Osteoblast (primary cell): ENCODE measurements around the gene TNNI3K. TPM values are rescaled to one million over a fixed set of nuclear protein-coding genes. Genes with fewer than 3 reads are reported as not detected.

ENCODE experiments used
- DNase-seq: peaks from one replicate; pipeline ENCODE4 v3.0.0; 2011; ENCODE audit warnings: low spot score, mixed read lengths; ENCODE audit not compliant: insufficient read length; ENCODE audit errors: missing footprints
- H2AFZ ChIP-seq: 2 replicates; pipeline ENCODE4 v1.6.0; 2011; ENCODE audit warnings: mild to moderate bottlenecking, low read length
- H3K27ac ChIP-seq: 2 replicates; pipeline ENCODE4 v1.5.1; 2011; ENCODE audit warnings: mild to moderate bottlenecking, low read depth, low read length, moderate library complexity
- H3K27me3 ChIP-seq: 2 replicates; pipeline ENCODE4 v1.6.0; 2012; ENCODE audit warnings: mild to moderate bottlenecking, control low read depth, inconsistent platforms, low read length, moderate library complexity; ENCODE audit not compliant: insufficient read depth
- H3K36me3 ChIP-seq: 2 replicates; pipeline ENCODE4 v1.5.1; 2011; ENCODE audit warnings: mild to moderate bottlenecking, low read length, control low read depth, moderate library complexity; ENCODE audit not compliant: insufficient read depth
- H3K4me1 ChIP-seq: 2 replicates; pipeline ENCODE4 v1.5.1; 2011; ENCODE audit warnings: mild to moderate bottlenecking, low read length, control low read depth, moderate library complexity; ENCODE audit not compliant: insufficient read depth
- H3K4me2 ChIP-seq: 2 replicates; pipeline ENCODE4 v1.6.0; 2011; ENCODE audit warnings: mild to moderate bottlenecking, low read length; ENCODE audit not compliant: insufficient read depth
- H3K4me3 ChIP-seq: fragments of 200-600 bp; sonication (generic); 3 replicates; pipeline ENCODE4 v1.5.1; 2012; ENCODE audit warnings: mild to moderate bottlenecking, low read length, inconsistent platforms; ENCODE audit not compliant: insufficient read depth
- H3K79me2 ChIP-seq: 2 replicates; pipeline ENCODE4 v1.6.0; 2012; ENCODE audit warnings: mild to moderate bottlenecking, low read length, control low read depth, inconsistent platforms; ENCODE audit not compliant: insufficient read depth
- H3K9me3 ChIP-seq: 2 replicates; pipeline ENCODE4 v1.5.1; 2011; ENCODE audit warnings: low read depth, low read length, control low read depth
- H4K20me1 ChIP-seq: 2 replicates; pipeline ENCODE4 v1.6.0; 2012; ENCODE audit warnings: mild to moderate bottlenecking, low read length, control low read depth; ENCODE audit not compliant: insufficient read depth
- total RNA-seq: library from RNA; depleted of rRNA; stranded (reverse); fragments of >200 nt; gene quantifications from 2 replicates; pipeline ENCODE4 v1.2.3, GENCODE V29; 2012
- TF ChIP-seq, protein P1 (sequence below): IDR thresholded peaks from 2 replicates; pipeline ENCODE4 v1.5.1; 2011; ENCODE audit warnings: mild to moderate bottlenecking, low read depth, low read length, moderate library complexity; ENCODE audit errors: extremely low read depth

The TNNI3K gene
- total RNA-seq, 1 donor, result 0.72 TPM

- DNase-seq, result no peak
- TF ChIP-seq, protein P1, sequence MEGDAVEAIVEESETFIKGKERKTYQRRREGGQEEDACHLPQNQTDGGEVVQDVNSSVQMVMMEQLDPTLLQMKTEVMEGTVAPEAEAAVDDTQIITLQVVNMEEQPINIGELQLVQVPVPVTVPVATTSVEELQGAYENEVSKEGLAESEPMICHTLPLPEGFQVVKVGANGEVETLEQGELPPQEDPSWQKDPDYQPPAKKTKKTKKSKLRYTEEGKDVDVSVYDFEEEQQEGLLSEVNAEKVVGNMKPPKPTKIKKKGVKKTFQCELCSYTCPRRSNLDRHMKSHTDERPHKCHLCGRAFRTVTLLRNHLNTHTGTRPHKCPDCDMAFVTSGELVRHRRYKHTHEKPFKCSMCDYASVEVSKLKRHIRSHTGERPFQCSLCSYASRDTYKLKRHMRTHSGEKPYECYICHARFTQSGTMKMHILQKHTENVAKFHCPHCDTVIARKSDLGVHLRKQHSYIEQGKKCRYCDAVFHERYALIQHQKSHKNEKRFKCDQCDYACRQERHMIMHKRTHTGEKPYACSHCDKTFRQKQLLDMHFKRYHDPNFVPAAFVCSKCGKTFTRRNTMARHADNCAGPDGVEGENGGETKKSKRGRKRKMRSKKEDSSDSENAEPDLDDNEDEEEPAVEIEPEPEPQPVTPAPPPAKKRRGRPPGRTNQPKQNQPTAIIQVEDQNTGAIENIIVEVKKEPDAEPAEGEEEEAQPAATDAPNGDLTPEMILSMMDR, result no peak
These were observed 12.5 kb upstream of the TNNI3K start for GRCh38 chr1:74222701-74223100.

DNA sequence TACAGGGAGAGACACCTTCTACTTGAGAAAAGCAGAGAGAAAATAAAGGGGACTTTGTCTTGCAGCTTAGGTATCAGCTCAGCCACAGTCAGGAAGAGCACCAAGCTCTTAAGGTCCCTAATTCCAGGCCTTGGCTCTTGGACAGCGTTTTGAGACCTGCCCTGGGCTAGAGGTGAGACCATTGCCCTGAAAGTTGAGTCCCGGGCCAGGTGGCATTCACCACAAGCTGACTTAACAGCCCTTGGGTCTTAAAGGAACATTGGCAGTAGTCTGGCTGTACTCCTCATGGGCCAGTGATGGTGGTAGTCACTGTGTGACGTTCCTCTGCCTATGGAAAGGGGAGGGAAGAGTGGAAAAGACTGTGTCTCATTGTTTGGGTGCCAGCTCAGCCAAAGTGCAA is 11.7 kb upstream of the TNNI3K start:
- Histone ChIP-seq H3K4me3 (no peak overlapping the region), H3K27ac (no peak overlapping the region), H3K4me2 (no peak overlapping the region), H3K79me2 (no peaks in the 10 kb centered on the region), H3K36me3 (no peaks in the 10 kb centered on the region), H2AFZ (no peak overlapping the region), H3K4me1 (no peaks in the 10 kb centered on the region), H3K27me3 (no peaks in the 10 kb centered on the region), H4K20me1 (no peaks in the 10 kb centered on the region), H3K9me3 (no peaks in the 10 kb centered on the region)
- no peak for DNase-seq
- TF ChIP-seq, protein P1, result no peak

More at GRCh38 chr1:74222701-74223100, 12.5 kb upstream of the TNNI3K start:
- Histone ChIP-seq H3K9me3 (no peaks in the 10 kb centered on the region), H3K4me2 (no peak overlapping the region), H3K4me3 (no peak overlapping the region), H3K27me3 (no peaks in the 10 kb centered on the region), H3K27ac (no peak overlapping the region), H3K79me2 (no peaks in the 10 kb centered on the region), H3K36me3 (no peaks in the 10 kb centered on the region), H4K20me1 (no peaks in the 10 kb centered on the region), H2AFZ (no peak overlapping the region), H3K4me1 (no peaks in the 10 kb centered on the region)

GRCh38 chr1:74236440-74236839 is 1.3 kb downstream of the TNNI3K start:
- no peaks in the 10 kb centered on the region for H3K4me1 ChIP-seq
- no peaks in the 10 kb centered on the region for H3K79me2 ChIP-seq
- H3K36me3 ChIP-seq, result no peaks in the 10 kb centered on the region
- H3K27me3 ChIP-seq, result no peaks in the 10 kb centered on the region
- TF ChIP-seq, protein P1, result no peak
- no peaks in the 10 kb centered on the region for H4K20me1 ChIP-seq
- H3K27ac ChIP-seq, result no peak overlapping the region
- no peak overlapping the region for H3K4me3 ChIP-seq
- no peaks in the 10 kb centered on the region for H3K9me3 ChIP-seq
- H2AFZ ChIP-seq, result no peak overlapping the region
- no peak for DNase-seq
- H3K4me2 ChIP-seq, result no peak overlapping the region

DNA sequence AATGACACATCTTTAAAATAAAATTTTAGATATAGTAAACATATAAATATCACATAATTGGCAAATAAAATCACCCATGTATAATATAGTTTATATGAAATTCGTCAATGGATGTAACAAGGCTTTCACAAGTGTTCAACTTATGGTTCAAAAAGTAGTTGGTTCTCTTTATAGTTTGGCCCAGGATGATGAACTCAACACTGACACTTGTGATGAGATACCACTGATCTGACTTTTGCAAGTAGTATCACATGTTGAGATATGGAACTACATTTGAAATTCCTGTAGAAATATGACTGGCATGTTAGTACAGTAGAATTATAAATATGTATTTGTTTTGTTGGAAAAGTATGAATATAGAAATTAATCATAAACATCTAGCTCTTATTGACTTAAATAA is 1.8 kb downstream of the TNNI3K start:
- Histone ChIP-seq H3K4me1 (no peaks in the 10 kb centered on the region), H3K27me3 (no peaks in the 10 kb centered on the region), H3K79me2 (no peaks in the 10 kb centered on the region), H3K9me3 (no peaks in the 10 kb centered on the region), H3K27ac (no peak overlapping the region), H2AFZ (no peak overlapping the region), H3K4me2 (no peak overlapping the region), H3K4me3 (no peak overlapping the region), H3K36me3 (no peaks in the 10 kb centered on the region), H4K20me1 (no peaks in the 10 kb centered on the region)
- TF ChIP-seq, protein P1, result no peak
- no peak for DNase-seq
